ENCODE data around the gene MDM4. TPM values are rescaled to one million over a fixed set of nuclear protein-coding genes. Genes with fewer than 3 reads are reported as not detected.

MDM4 gene
- total RNA-seq, 4 donors from 2014 or later = 21.6 to 51.1 (median 28.5) TPM

- intact Hi-C loops (cut with DNase I) = no loop called here
- Histone ChIP-seq H3K27ac (replicated peaks in 1 of 4) (no peak overlapping the region), H3K27me3 (no peaks in the 10 kb centered on the region), H3K4me3 (no peak overlapping the region), H3K36me3 (peaks cover 62 to 99% (median 93%) of the 10 kb centered on the region in 4 donors), H3K9me3 (no peaks in the 10 kb centered on the region), H3K4me1 (peaks cover 0 to under 1% (median 0%) of the 10 kb centered on the region in 4 donors)
- no peak for DNase-seq (ENCODE audit: extremely low spot score)
- 90% methylated on average over 1 of the region's 1 CpG for WGBS
- TF ChIP-seq EP300 (IDR thresholded peaks at IDR 0.05) (no peak), POLR2A (IDR thresholded peaks at IDR 0.05; ENCODE audit: low read depth) (no peak), POLR2AphosphoS5 (IDR thresholded peaks at IDR 0.05) (no peak), CTCF (IDR thresholded peaks at IDR 0.05) (no peak)
Observed at GRCh38 chr1:204530932-204531331, 14.7 kb downstream of the MDM4 start.

GRCh38 chr1:204532832-204533231, 16.6 kb downstream of the MDM4 start:
- no peak for DNase-seq (ENCODE audit: extremely low spot score)
- H3K9me3 ChIP-seq = no peaks in the 10 kb centered on the region
- H3K27me3 ChIP-seq = no peaks in the 10 kb centered on the region
- H3K27ac ChIP-seq (replicated peaks in 1 of 4) = no peak overlapping the region
- no peak for TF ChIP-seq POLR2A (IDR thresholded peaks at IDR 0.05; ENCODE audit: low read depth)
- no peak for TF ChIP-seq CTCF (IDR thresholded peaks at IDR 0.05)
- no peak for TF ChIP-seq POLR2AphosphoS5 (IDR thresholded peaks at IDR 0.05)
- TF ChIP-seq EP300 (IDR thresholded peaks at IDR 0.05) = no peak
- intact Hi-C loops (cut with DNase I) = no loop called here
- H3K4me1 ChIP-seq = peaks cover 0 to 6% (median 0%) of the 10 kb centered on the region in 4 donors
- peaks cover 50 to 91% (median 85%) of the 10 kb centered on the region in 4 donors for H3K36me3 ChIP-seq
- no peak overlapping the region for H3K4me3 ChIP-seq

DNA sequence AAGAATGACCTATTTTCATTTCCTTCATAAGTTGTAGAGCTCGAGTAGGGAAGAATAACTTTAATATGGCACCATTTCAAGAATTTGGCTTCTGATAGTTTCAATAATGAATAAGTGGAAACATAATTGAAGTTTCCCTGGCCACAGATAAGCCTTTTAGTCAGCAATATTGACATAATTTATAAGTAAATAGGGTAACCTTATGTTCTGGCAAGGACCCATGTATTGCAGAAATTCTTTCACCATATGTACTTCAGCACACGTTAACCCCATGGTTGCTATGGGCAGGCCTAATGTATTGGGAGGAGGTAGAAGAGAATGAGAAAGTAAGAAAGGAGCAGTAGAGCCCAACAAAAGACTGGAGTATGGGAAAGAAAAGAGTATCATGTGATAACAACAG, 25.4 kb downstream of the MDM4 start:
- Histone ChIP-seq H3K4me1 (no peaks in the 10 kb centered on the region), H3K27ac (replicated peaks in 1 of 4) (no peak overlapping the region), H3K27me3 (no peaks in the 10 kb centered on the region), H3K9me3 (no peaks in the 10 kb centered on the region), H3K36me3 (peaks cover 68 to 100% (median 91%) of the 10 kb centered on the region in 4 donors), H3K4me3 (no peak overlapping the region)
- no peak for DNase-seq (ENCODE audit: extremely low spot score)
- 64% methylated on average over 2 of the region's 2 CpGs for WGBS
- TF ChIP-seq EP300 (IDR thresholded peaks at IDR 0.05) = no peak
- TF ChIP-seq POLR2AphosphoS5 (IDR thresholded peaks at IDR 0.05) = no peak
- TF ChIP-seq CTCF (IDR thresholded peaks at IDR 0.05) = no peak
- intact Hi-C loops (cut with DNase I) = no loop called here

DNA sequence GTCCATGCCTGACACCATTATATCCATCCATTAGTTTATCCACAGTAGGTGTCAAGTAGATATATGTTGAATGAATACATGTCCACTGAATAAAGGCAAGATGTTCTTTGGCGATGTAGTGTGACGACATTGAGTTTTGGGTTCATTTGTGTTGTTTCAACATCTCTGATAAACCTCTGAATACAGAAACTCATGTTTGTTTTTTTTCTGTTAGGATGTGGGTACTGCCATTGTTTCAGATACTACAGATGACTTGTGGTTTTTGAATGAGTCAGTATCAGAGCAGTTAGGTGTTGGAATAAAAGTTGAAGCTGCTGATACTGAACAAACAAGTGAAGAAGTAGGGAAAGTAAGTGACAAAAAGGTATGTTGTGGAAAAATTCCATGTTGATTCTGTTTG, 28.1 kb downstream of the MDM4 start:
- no peaks in the 10 kb centered on the region for H3K27me3 ChIP-seq
- DNase-seq (ENCODE audit: extremely low spot score) = no peak
- H3K4me1 ChIP-seq = no peaks in the 10 kb centered on the region
- intact Hi-C loops (cut with DNase I) = no loop called here
- peaks cover 70 to 100% (median 95%) of the 10 kb centered on the region in 4 donors for H3K36me3 ChIP-seq
- no peaks in the 10 kb centered on the region for H3K9me3 ChIP-seq
- H3K4me3 ChIP-seq = no peak overlapping the region
- TF ChIP-seq POLR2A (IDR thresholded peaks at IDR 0.05; ENCODE audit: low read depth) (no peak), EP300 (IDR thresholded peaks at IDR 0.05) (no peak), CTCF (IDR thresholded peaks at IDR 0.05) (no peak), POLR2AphosphoS5 (IDR thresholded peaks at IDR 0.05) (no peak)
- H3K27ac ChIP-seq (replicated peaks in 1 of 4) = no peak overlapping the region
- 92% methylated on average over 2 of the region's 2 CpGs for WGBS

DNA sequence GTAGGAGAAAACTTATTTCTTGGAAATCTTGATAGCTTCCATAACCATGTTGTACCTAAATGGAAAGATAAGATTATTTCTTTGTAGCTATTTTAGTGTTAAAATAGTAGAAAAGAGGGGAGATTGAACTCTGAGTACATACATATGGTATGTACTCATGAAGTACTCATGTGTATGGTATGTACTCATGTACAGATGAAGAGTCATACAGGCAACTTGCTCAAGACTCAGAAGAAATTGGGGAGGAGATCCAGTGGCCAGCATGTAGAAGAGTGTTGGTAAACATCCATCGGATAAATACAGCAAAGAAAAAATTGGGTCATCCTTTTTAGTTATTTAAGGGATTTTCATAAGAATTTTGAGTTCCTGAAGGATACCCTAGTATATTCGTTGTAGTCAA, 29.0 kb downstream of the MDM4 start:
- Histone ChIP-seq H3K36me3 (peaks cover 70 to 100% (median 95%) of the 10 kb centered on the region in 4 donors), H3K4me3 (no peak overlapping the region), H3K9me3 (no peaks in the 10 kb centered on the region), H3K27me3 (no peaks in the 10 kb centered on the region), H3K4me1 (no peaks in the 10 kb centered on the region), H3K27ac (replicated peaks in 1 of 4) (no peak overlapping the region)
- TF ChIP-seq POLR2AphosphoS5 (IDR thresholded peaks at IDR 0.05) = no peak
- no peak for TF ChIP-seq EP300 (IDR thresholded peaks at IDR 0.05)
- no peak for TF ChIP-seq CTCF (IDR thresholded peaks at IDR 0.05)
- DNase-seq (ENCODE audit: extremely low spot score) = no peak
- WGBS = 94% methylated on average over 2 of the region's 2 CpGs
- intact Hi-C loops (cut with DNase I) = no loop called here
